NCI-H446 treated with DMSO at 0.1 percent for 48 hours (cell line): Measurements from ENCODE around the gene TUBB6.
A peak's percentile ranks its signal among the peaks of the same experiment; 100 is the strongest.

Experiments
- DNase-seq: peaks from one replicate; lab custom pipeline; 2025; lab: John Stamatoyannopoulos, UW

The TUBB6 gene

DNA sequence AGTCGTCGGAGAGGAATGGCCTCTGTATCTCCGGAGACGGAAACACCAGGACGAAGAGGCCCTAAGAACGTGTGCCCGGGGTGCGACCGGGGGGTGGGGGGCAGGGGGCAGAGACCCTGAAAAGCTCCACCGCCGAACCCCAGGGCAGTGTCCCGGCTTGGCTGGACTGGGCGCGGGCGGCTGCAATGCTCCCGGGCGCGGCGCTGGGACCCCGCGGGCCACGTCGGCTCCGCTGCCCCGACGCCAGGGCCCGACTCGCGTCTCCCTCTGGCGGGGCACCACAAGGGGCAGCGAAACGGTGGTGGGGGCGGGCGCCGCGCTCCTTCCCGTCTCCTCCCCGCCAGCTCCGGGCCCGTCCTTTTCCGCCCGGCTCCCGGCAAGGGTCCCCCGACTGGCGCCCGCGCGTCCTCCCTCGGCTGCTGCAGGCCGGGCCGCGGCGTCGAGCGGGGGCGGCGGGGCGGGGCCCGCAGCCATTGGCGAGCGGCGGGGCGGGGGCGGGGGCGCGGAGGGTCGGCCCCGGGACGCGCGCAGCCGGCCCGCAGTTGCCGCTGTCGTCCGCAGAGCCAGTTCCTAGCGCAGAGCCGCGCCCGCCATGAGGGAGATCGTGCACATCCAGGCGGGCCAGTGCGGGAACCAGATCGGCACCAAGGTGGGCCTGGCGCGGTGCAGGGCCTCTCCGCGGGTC is at the start of gene TUBB6:
Gene TUBB6 (plus strand): TSS at position 541 of the 685 bp plus-strand sequence. CDS start 52 bp downstream, at position 593.
- DNase-seq = peak; percentile 28

DNA sequence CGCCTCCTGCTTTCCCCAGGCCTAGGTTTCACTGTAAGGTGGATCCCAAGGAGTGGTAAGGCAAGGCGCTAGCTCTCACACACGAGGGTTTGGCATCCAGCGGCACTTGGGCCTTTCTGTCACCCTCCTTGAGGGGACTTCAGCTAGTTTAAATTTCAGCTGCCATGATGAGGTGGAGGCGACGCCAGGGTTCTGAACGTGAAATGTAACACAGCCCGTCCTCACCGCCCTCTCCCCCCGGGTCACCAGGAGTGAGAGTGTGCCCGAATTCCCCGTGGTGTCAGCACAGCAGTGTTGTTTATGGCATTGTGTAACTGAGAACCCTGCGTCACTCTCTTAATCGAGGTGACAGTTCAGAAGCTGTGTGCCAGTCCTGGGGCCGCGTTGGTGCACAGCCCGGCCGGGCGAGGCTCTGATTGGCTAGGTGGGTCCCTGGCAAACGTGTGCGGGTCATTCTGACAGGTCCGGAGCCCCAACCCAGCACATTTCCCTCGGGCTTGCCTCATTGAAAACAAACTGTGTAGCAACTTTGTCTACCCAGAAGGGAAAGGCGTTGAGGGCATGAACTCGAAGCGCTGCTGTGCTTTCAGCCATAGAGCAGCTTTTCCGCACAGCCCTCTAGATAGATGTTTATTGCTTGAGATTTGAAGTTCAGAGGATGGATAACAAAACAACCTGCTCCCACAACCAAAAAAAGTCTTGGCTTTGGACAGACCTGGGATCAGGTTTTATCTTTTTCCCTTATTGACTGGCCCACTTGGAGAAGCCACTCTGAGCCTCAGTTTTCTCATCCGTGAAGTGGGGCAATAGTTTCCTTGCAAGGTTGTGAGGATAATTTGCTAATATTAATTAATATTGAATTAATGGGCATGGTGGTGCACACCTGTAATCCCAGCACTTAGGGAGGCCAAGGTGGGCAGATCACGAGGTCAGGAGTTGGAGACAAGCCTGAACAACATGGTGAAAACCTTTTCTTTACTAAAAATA is 49.0 kb upstream of the TUBB6 start:
- DNase-seq = no peak

DNA sequence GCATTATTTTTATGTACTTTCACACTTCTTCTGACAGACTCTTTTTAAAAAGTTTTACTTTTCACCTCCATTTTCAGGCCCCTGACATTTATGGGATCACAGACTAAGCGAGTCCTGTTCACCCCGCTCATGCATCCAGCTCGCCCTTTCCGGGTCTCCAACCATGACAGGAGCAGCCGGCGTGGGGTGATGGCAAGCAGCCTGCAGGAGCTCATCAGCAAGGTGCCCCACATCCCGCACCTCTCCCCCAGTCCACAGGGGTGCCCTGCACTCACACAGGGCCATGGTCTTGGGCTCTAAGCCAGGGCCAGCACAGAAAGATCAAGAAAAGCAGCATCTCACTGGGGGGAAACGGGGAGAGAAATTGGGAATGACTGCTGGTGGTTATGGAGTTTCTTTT is 45.3 kb upstream of the TUBB6 start:
- DNase-seq = no peak

DNA sequence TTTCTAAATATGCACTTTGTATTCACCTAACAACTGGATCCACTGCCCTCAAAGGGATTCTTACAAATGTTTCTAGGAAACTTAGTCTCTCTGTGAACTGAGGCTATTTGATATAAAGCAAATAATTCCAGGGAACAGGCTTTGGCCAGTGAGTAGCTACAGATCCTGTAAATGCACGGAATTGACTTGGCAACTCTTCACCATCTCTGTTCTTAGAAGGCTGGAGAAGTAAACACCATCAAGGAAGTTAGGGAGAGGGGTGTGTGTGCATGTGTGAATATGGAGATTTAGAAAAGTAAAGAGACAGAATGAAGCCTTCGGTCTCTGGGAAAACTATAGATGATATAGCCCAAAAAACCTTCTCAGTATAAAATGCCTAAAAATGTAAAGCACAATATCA is 43.2 kb upstream of the TUBB6 start:
- no peak for DNase-seq

DNA sequence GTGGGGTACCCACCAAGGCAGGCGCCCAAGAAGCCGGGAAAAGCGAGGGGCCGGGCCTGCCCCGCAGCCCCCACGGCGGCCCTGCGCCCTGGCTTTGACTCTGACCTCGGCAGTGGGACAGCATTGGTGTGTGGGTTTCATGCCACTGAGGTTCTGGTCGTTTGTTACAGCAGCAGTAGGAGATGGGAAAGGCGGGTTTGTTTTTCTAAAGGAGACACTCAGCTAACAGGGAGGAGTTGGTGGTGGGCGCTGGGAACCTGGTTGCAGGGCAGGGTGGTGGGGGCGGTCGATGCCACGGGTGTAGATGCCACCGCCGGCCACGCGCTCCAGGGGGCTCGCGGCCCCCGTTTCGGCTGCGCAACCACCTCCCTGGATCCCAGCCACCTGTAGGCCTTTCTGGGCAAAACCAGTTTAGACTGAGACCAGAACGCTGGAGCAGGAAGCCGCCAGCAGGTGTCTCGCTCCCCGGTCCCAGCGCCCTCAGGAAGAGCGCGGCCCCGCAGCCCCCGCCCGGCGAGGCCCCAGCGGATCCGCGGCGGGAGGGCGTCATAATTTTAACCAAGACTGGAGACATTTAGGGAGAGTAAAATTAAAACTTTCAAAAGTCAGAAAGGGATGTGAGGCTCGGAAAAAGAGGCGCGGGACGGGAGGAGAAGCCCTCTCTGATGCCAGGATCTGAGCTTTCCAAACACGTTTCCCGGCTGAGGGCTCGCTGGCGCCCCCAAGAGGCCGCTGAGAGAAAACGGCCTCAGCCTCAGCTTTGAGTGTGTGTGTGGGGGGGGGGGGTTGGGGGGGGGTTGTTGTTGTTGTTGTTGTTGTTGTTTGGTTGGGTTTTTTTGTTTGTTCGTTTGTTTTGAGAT is 36.4 kb upstream of the TUBB6 start:
- peak; percentile 40 for DNase-seq

DNA sequence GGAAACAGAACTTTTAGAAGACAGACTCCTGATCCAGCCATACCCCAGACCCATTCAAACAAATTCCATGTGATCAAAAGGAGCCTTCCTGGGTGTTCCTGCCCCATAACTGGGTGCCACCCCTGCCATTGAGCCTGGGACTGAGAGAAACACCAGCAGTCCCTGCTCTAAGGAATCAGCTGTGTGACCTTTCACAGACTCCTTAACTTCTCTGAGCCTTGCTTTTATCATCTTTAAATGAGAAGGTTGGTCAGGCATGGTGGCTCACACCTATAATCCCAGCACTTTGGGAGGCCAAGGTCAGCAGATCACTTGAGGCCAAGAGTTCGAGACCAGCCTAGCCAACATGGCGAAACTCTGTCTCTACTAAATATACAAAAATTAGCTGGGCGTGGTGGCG is 33.2 kb upstream of the TUBB6 start:
- DNase-seq = no peak

DNA sequence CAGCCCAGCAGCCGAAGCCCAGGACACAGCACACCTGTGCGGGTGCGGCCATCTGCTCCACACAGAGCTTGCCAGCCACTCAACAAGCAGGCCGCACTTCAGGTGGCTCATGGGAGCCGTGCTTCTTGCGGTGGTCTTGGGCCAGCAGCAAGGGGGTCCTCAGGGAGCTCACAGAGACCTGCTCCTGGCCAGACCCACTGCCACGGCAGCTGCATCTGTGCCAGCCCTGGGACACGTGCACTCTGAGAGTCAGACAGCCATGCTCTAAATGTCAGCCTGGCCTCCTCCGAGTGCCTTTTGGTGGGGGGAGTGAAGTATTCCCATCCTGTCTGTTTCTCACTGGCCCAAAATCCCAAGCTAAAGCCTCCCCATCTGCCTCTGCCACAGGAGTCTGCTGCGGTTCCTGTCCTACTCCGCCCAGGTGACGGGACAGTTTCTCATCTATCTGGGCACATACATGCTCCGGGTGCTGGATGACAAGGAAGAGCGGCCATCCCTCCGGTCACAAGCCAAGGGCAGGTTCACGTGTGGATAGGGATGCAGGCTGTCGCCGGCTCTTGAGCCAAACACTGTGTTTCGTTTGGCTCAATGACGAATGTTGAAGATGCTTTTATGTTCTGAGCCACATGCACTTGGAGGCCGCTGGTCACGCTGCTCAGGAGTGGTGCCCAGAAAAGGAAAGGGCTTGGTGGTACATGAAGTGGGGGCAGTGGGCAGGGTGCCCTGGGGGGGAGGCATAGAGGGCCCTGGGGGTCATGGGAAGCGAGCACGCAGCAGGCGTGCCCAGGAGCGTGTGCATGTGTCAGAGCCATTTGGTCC is 31.1 kb upstream of the TUBB6 start:
- no peak for DNase-seq

DNA sequence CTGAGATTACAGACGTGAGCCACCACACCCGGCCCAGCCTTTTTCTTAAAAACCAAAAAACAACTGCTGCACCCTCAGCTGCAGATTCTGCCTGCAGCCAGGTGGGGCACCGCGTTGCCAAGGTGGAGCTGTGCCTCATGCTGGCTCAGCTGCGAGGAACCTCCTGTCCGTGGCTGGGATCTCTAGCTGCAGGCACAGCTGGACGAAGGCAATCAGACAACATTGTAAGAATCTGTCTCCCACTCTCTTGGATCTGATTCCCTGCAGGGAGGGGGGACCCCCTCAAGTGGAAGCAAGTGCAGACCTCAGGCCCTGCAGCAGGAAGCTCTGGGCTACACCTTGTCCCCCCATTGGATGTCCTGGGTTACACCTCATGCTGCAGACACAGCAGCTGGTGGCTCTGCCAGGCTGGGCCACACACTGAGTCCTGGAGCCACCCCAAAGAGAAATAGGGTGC is 29.8 kb upstream of the TUBB6 start:
- no peak for DNase-seq

DNA sequence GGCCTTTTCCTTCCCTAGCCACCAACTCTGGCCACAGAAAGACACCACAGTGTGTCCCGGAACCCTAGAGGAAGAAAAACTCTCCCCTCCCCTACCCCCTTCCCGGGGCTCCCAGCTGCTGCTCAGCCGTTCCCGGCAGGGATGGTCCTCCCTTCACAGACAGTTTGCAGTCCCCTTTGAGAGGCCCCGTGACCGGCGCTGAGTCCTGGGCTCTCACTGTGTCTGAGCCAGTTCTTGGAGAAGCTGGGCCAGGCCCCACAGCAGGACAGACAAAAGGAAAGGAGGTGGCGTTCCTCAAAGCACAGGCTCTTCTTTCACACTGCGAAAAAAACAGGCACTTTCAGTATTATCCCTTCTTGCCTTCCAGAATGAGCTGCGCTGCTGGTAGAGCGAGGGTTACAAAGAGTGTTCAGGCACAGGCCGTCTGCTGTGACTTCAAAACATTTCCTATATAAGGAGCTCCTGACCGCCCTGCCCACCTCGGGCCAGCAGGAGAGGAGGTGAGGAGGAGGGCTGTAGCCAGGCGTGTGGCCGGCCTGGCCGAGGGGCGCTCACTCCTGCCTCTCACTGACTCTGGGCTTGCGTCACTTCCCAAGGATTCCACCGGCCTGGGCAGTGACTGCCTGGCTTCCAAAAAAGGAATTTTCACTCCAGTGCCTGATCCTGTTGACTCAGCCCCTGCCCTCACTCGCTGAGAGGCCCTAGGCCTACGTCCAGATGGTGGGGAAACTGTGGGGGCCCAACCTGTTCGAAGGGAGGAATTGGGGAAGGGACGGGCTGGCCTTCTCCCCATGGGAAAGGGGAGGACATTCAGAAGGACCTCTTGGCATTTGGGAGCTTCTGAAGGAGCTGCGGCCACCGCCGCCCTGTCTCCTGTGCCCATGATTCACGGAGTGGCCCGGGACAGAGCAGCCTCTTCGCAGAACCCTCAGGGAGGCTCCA is 29.0 kb upstream of the TUBB6 start:
- DNase-seq = no peak

DNA sequence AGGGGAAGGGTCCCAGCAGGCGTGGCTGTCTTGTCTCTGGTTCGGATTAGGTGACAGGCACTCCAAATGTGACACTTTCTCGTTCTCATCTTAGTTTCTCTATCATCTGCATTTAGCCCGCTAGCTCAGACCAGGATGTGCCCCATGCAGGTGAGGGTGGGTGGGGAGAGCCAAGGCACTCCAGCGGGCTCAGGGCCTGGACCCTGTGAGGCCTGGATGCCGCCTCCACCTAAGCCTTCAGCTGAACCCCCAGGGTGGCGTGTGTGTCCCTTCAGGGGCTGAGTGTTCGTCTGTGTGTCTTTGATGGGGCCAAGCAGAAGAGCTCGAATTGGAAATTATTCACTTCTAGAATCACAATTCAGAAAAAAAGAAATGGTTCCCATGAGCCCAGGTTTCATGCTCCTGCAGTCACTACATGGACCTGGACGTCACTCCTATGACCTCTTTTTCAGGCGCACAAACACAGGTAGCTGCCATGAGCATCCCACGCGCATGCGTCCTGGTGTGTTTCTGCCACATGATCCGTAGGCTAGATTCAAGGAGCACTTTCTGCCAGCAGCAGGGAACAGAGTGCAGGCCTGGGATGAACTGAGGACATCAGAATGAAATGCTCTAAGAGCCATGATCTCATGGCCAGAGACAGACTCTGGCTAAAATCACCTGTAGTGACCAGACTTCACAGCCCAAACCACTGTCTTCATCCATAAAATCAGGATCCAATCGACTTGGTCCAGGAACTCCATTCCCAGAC is 28.1 kb upstream of the TUBB6 start:
- no peak for DNase-seq

DNA sequence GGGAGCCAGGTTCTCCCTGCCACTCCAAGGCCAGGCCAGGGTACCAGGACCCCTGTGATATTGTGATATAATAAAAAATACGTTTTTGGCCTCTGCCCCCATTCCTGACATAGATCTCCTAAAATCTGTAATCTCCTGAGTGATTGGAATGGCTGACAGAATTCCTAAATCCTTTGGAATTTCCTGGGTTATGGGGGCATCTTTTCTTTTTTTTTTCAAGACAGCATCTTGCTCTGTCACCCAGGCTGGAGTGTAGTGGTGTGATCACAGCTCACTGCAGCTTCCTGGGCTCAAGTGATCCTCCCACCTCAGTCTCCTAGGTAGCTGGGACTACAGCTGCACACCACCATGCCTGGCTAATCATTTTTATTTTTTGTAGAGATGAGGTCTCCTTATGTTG is 26.2 kb upstream of the TUBB6 start:
- DNase-seq = no peak

DNA sequence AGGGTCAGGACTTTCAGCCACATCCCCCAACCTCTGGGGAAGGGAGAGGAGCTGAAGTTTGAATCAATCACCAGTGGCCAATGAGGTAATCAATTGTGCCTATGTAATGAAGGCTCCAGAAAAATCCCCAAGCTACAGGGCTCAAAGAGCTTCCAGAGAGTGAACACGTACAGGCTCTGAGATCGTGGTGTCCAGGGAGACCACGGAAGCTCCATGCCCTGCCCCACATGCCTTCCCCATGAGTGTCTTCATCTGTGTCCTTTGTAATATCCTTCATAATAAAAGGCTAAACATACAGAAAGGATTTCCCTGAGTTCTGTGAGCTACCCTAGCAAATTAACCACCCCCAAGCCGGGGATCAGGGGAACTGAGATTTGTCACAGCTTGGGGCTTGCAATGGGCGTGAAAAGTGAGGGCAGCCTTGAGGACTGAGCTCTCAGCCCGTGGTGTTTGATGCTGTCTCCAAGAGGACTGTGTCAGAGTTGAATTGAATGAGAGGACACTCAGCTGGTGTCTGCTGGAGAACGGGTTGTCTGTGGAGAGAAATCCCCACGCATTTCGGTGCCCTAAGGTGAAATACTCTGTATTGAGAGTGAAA is 25.5 kb upstream of the TUBB6 start:
- no peak for DNase-seq

DNA sequence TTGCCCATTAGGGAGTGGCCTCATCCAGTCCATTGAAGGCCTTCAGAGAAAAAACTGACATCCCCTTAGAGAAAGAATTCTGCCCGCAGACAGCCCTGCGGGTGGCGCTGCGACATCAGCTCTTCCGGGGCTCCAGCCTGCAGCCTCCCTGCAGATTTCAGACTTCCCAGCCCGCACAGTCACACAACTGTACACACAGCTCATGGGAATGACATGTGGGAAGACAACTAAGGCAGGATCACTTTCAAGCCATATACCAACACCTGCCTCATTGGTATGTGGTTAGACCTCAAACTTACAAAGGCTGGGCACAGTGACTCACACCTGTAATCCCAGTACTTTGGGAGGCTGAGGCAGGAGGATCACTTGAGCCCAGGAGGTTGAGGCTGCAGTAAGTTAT is 24.8 kb upstream of the TUBB6 start:
- no peak for DNase-seq

DNA sequence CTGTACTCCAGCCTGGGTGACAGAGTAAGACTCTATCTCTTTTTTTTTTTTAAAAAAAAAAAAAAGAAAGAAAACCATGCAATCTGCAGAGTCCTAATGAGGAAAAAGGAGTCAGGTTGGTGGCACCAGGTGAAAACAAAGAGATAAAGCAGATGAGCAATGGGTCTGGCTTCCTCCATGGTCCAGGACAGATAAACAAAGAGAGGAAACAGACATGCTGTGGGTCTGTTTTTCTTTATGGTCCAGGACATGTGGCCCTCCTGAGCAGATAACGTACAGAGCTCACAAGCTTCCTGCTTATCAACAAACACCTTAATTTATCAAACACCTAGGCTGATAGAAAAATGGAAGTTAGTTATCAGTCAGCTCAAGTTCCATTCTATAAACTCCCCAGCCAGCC is 24.4 kb upstream of the TUBB6 start:
- DNase-seq = no peak

DNA sequence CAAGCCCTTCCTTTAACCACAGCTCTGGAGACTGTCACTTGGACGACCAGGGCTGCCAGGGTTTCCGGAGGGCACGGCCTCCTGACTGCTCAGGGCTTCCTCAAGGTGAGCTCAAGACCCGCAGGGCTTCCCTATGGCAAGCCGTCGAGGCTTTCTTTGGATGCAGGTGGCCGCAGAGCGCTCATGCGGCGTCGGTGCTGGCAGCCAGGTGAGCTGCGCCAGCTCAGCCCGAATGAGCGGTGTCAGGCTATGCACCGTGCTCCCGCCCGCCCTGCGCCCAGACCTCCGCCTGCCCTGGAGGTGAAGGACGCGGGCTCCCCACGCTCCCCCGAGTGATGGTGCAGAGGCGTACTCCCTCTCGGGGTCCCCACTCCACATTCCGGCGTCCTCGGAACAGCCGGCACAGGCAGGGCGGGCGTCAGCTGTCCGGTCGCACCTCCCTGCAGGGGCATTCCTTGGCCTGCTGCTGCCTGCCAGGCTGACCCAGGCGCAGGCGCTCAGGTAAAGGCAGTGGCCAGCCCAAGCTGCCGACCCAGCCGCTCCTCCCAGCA is 20.8 kb upstream of the TUBB6 start:
- no peak for DNase-seq

DNA sequence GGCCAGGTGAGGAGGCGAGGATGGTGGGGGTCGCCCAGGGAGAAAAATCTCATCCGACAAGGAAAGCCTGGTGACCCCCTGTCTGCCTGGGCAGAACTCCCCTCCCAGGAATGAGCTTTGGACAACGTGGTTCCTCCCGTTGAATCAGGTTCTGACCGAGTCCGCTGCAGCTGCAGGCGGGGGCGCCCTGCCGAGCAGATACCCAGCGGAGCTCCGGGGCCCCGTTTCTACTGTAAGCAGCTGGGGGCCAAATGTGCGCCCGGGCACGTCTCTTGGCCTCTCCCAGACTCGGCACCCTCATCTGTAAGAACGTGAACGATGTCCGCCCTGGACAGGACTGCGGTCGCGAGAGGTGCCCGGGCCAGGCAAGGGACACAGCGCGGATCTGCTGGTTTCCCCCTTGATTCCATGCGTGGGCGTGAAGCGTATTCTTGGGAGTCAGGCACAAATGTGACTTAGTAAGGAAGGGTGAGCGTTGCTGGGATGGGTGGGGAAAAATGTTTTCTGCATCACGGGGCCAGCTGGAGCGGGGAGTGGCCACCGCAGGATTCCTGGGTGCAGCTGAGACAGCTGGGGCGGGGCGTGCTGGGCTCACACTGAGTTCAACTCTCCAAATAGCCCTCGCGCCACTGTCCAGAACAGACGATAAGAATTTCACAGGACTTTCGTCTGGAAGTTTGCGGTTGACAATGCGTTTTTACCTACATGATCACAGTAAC is 20.2 kb upstream of the TUBB6 start:
- DNase-seq = no peak

DNA sequence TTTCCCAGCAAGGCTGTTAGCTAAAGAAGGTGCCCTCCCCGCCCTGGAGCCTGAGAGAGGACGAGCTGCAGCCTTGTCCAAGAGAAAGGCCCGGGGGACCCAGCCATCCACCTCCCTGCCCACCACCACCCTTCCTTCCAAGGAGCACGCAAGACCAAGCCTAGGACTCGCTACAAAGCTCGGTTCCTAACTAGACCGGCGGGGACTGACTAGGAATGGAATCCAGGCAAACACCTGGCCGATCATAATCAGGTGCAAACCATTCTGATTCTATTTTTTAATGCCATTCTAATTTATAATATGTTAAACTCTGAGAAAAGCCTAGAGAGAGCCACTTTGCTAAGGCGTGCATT is 19.7 kb upstream of the TUBB6 start:
- DNase-seq = no peak

DNA sequence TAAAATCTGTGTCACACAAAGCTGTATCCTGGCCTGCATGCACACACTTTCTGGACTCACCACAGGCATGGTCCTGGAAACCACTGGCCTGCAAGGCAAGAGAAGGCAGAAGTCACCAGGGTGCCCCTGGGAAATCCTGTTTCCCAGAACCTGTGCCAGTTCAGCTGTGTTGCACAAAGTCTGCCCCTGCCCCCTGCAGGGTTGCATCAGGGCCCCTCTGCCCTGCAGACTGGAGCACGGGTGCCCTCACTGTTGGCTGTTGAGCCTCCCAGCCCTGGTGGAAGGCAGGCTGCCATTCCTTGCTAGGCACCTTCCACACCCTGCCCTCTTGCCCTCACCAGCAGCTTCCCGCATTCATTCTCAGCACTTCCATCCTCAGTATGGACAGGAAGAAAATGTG is 18.0 kb upstream of the TUBB6 start:
- no peak for DNase-seq
